ENCODE data around the gene BOC.

DNA sequence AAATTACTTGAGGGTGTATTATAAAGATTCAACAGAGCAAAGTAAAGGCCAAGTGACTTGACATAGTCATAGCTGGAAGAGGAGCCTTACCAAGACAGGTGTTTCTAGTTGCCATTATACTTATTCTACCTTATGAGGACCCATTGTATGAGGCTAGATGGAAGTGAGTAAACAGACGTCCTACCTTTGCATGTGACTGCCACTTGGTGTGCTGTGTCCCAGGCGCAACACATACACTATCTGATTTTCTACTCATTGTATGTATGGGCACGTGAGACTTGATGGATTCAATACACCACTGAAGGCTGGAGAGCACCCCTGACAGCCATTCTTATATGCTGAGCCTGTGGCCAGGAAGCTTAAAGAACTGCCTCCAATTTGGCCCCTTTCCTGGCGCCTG, 40.5 kb downstream of the BOC start:
- TF ChIP-seq GATA2 (IDR thresholded peaks at IDR 0.05; ENCODE audit: low read depth, low read length) (no peak), GATA3 (IDR thresholded peaks at IDR 0.05; ENCODE audit: low read depth, low read length) (no peak)
